GM12872 (cell line): ENCODE data around the gene SLC39A11.

Experiments
- TF ChIP-seq, protein P1 (sequence below): IDR thresholded peaks from 3 replicates; pipeline ENCODE4 v1.5.1; 2011; ENCODE audit warnings: low read depth, mild to moderate bottlenecking, low read length, moderate library complexity; ENCODE audit not compliant: insufficient read depth

SLC39A11 gene

DNA sequence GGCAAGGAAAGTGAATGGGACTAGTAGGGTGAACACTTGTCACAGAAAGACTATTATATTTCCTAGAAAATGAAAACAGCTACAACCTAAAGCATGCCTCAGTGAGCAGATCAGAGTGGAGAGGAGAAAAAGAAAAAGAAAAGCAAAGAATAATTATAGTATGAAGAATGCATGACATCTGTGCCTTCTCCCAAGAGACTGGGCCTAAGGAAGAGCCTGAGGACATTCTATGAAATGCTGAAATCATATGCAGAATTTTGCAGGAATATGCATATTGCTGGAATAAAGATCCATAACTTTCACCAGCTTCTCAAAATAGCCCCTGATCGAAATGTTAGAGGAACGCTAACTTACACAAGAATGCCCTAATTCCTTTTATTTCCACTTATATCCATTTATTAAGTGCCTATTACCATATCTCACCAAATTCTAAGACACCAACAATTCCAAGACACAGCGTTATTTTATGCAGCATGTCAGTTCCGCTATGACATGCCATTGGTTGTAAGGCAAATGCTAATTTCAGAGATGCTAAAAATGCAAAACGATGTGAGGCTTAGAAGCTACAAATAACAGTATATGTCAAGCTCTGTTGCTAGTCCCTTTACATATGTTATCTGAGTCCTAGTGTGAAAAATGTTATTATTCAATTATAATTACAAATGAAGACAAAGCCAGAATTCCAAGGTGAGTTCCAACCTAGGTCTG lies 171.0 kb downstream of the SLC39A11 start:
- TF ChIP-seq, protein P1, sequence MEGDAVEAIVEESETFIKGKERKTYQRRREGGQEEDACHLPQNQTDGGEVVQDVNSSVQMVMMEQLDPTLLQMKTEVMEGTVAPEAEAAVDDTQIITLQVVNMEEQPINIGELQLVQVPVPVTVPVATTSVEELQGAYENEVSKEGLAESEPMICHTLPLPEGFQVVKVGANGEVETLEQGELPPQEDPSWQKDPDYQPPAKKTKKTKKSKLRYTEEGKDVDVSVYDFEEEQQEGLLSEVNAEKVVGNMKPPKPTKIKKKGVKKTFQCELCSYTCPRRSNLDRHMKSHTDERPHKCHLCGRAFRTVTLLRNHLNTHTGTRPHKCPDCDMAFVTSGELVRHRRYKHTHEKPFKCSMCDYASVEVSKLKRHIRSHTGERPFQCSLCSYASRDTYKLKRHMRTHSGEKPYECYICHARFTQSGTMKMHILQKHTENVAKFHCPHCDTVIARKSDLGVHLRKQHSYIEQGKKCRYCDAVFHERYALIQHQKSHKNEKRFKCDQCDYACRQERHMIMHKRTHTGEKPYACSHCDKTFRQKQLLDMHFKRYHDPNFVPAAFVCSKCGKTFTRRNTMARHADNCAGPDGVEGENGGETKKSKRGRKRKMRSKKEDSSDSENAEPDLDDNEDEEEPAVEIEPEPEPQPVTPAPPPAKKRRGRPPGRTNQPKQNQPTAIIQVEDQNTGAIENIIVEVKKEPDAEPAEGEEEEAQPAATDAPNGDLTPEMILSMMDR, result no peak

DNA sequence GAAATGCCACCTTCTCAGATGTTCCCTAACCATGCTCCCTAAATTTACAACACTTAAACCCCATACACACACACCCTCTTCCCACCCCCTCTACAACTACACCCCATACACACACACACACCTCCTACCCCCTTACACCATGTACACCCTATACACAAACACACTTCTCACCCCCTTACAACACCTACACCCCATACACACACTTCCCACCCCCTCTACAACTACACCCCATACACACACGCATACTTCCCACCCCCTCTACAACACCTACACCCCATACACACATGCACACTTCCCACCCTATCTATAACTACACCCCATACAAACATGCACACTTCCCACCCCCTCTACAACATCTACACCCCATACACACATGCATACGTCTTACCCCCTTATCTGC lies 172.0 kb downstream of the SLC39A11 start:
- TF ChIP-seq, protein P1, result no peak

DNA sequence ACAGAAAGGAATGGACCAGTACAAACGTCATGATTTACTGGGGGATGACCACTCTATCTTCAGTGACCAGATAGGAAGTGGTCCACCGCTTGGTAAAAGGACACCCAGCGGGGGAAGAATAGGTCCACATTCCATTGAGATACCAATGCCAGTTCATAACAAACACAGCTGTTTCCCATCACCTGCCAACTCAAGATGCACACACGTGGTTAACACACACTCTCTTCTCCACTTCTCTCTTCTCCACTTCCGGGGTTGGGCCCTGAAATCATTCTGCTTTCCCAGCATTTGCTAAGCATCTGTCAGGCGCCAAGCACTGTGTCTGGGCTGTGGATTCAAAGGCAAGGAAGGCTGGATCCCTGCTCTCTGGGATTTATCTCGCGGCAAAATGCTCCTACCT lies 175.5 kb downstream of the SLC39A11 start:
- TF ChIP-seq, protein P1, result no peak

DNA sequence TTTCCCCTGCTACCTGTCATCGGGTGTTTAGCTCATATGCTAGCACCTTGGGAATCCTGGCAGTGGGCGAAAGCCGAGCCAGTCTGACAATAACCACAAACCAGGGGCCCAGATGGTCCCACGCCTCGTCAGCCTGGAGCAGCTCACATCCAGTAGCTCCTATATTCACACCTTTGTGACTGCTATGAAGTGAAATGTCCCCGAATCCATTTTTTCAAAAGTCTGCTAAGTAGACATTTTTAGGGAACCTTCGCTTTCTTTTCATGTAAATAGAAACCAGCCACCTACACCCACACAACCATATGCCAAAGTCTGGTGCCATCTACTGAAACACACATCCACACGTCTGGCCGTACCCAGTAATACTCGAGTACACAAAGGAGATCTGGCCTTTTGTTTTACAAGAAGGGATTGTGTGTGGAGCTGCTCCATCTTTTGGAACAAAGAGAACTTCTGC lies 176.8 kb downstream of the SLC39A11 start:
- TF ChIP-seq, protein P1, result no peak

DNA sequence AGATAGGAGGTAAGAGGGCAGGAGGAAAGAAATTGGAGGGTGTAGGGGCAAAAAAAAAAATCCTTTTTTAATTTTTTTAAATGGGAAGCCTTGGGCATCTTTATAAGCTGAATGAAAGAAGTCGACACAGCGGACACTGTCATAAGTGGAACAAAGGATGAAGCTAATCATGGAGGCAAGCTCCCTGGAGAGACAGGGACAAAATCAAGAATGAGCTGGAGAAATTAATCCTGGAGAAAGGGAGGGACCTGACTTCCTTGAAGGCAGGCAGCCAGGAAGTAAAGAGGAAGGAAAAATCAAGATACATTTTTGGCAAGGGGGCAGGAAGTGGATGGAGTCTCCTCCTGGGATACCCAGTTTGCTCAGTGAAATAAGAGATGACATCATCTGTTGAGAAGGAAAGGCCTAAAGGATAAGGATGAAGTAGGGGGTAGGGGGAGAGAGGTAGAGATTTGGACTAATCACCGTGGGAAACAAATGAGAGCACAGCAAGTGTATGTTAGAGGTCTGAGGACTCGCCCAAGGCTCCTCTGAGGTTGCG lies 179.3 kb downstream of the SLC39A11 start:
- TF ChIP-seq, protein P1, result no peak

DNA sequence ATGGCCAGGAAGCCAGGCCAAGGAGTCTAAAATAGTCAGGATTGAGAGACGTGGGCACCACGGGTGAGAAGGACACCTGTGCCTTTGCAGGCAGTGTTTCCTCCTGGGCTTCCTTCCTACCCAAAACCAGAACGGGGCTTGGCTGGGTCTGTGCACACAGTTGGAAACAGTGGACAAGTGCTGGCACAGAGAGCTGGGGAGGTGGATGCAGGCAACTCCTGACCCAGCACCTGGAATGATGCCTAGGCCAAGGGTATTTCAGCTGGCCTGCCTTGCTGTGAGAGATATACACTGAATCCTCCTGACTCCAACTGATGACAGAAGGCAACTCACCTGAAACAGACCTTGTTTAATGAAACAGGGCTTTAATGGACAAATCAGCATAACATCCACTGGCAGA lies 186.2 kb downstream of the SLC39A11 start:
- TF ChIP-seq, protein P1, result no peak

DNA sequence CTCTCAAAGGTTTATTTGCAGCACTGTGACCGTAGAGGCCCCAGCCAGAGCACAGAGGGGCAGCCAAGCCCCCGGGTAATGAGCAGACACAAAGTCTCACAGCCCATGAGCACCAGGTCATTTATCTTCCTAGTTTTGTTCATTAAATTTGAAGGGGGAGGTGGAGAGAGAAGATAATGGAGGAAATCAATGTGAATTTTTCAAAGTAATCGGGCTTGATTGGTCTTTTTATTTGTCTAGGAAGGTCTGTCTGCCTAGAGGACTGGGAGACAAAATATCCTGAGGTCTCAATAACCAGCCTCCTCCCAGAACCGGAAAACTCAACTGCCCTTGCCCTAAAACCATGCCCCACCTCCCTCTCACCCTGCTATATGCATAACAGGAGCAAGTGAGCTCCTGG lies 189.0 kb downstream of the SLC39A11 start:
- TF ChIP-seq, protein P1, result no peak
